GM12878 (cell line): ENCODE results near the gene ANKRD34A. TPM values are rescaled to one million over a fixed set of nuclear protein-coding genes. Genes with fewer than 3 reads are reported as not detected.

Experiments used
- ATAC-seq: fragments of 200-7000 bp; cut with Tn5 transposase; 3 replicates; pipeline ENCODE4 v1.9.1; 2020; ENCODE audit warnings: mild to moderate bottlenecking, moderate library complexity
- BruUV-seq: library from RNA; stranded (reverse); fragments of 400-500 nt; replicated peaks from 2 replicates; lab custom pipeline; 2021; lab: Mats Ljungman, UMichigan
- CTCF ChIA-PET: fragments of 300-600 bp; sonication (Branson Sonifier 250); formaldehyde crosslinking; extraction: SDS; loops from one replicate; lab custom pipeline; 2021; ENCODE audit warnings: inconsistent platforms; lab: Yijun Ruan, JAX
- POLR2A ChIA-PET: fragments of 350-600 bp; formaldehyde crosslinking; extraction: SDS; loops from one replicate; lab custom pipeline; 2021; ENCODE audit warnings: inconsistent platforms; lab: Charles Lee
- RAD21 ChIA-PET: fragments of 300-600 bp; sonication (Branson Sonifier 250); formaldehyde crosslinking; loops from one replicate; lab custom pipeline; 2023; ENCODE audit warnings: antibody characterized with exemption; ENCODE audit not compliant: unreplicated experiment; lab: Charles Lee
- SMC1A ChIA-PET: fragments of 300-600 bp; sonication (Branson Sonifier 250); formaldehyde crosslinking; loops from one replicate; lab custom pipeline; 2023; ENCODE audit not compliant: unreplicated experiment, uncharacterized antibody; lab: Charles Lee
- DNase-seq: peaks from one replicate; pipeline ENCODE4 v3.0.0-alpha.2; 2011; ENCODE audit warnings: low read depth, low spot score
- FAIRE-seq: peaks from 3 replicates; lab custom pipeline; 2011; peaks lifted over from hg19 to GRCh38; lab: Jason Lieb, UNC
- H2AFZ ChIP-seq: 2 replicates; pipeline ENCODE4 v1.6.0; 2011; ENCODE audit warnings: low read depth, low read length, control low read depth; ENCODE audit not compliant: control insufficient read depth
- H3K27ac ChIP-seq: 2 replicates; pipeline ENCODE4 v1.5.1; 2011; ENCODE audit warnings: control low read depth; ENCODE audit not compliant: control insufficient read depth, insufficient read depth
- H3K27me3 ChIP-seq, 2 experiments: replicated peaks in 1 of 2; 2 replicates each; pipeline versions ENCODE4 v1.6.0 to v1.6.1; 2011; ENCODE audit warnings: low read length in 1 of 2; ENCODE audit not compliant: control insufficient read depth in 2 of 2, insufficient read depth in 2 of 2
- H3K36me3 ChIP-seq, 2 experiments: 2 replicates each; pipeline ENCODE4 v1.5.1; 2011; ENCODE audit warnings: low read length in 1 of 2; ENCODE audit not compliant: control insufficient read depth in 2 of 2, insufficient read depth in 2 of 2
- H3K4me1 ChIP-seq: 2 replicates; pipeline ENCODE4 v1.6.1; 2011; ENCODE audit warnings: mild to moderate bottlenecking, low read length, moderate library complexity, mixed read lengths; ENCODE audit not compliant: control insufficient read depth, insufficient read depth
- H3K4me2 ChIP-seq: 2 replicates; pipeline ENCODE4 v1.6.0; 2011; ENCODE audit warnings: control low read depth; ENCODE audit not compliant: control insufficient read depth, insufficient read depth
- H3K4me3 ChIP-seq: fragments of 200-600 bp; sonication (generic); 2 replicates; pipeline ENCODE4 v1.5.1; 2016
- H3K79me2 ChIP-seq: 2 replicates; pipeline ENCODE4 v1.6.0; 2011; ENCODE audit warnings: low read length; ENCODE audit not compliant: control insufficient read depth, insufficient read depth
- H3K9ac ChIP-seq: 2 replicates; pipeline ENCODE4 v1.8.0; 2011; ENCODE audit warnings: low read length, control low read depth, mixed read lengths; ENCODE audit not compliant: control insufficient read depth, insufficient read depth
- H3K9me3 ChIP-seq: replicated peaks from 3 replicates; pipeline ENCODE4 v1.5.1; 2011; ENCODE audit warnings: mild to moderate bottlenecking, low read length; ENCODE audit not compliant: control insufficient read depth, insufficient read depth
- H4K20me1 ChIP-seq: 2 replicates; pipeline ENCODE4 v1.6.0; 2011; ENCODE audit not compliant: control insufficient read depth, insufficient read depth
- NR2C1 ChIP-seq: fragments of 450-650 bp; IDR thresholded peaks from 2 replicates; pipeline ENCODE4 v1.6.1; 2017; ENCODE audit warnings: antibody characterized with exemption, mild to moderate bottlenecking, moderate library complexity
- WGBS: methylation state at CpG from one replicate; pipeline ENCODE4 v1.1.6; 2016; ENCODE audit warnings: low lambda C conversion rate; ENCODE audit not compliant: insufficient replicate concordance, insufficient coverage; ENCODE audit errors: missing lambda C conversion rate; 5-methylcytosine and 5-hydroxymethylcytosine counted together
- in situ Hi-C: fragments of 300-500 bp; cut with MboI; formaldehyde crosslinking; loops from 9 replicates; pipeline ENCODE4 v1.14.3; 2018; ENCODE audit warnings: mixed read lengths
- intact Hi-C: fragments of 100-400 bp; cut with micrococcal nuclease; formaldehyde crosslinking; loops from one replicate; pipeline ENCODE4 v1.14.2; 2022; ENCODE audit not compliant: unreplicated experiment
- polyA plus RNA-seq, 11 experiments: library from polyadenylated mRNA; depleted of rRNA in 4 of 11; unstranded in 6 of 11; stranded (reverse) in 5 of 11; fragments of >200 nt; fragmentation: Nextera tagmentation in 4 of 11; fragmentation: Illumina TruSeq in 1 of 11; extraction: Ambion mirVana in 4 of 11; extraction: Trizol in 1 of 11; gene quantifications; 1 replicate in 1 of 11; 2 replicates in 10 of 11; pipeline versions ENCODE4 v1.2.1 to v1.2.3, GENCODE V29; 2011 to 2016; ENCODE audit warnings: inconsistent platforms in 2 of 11, missing spikeins in 2 of 11, low read depth in 1 of 11
- total RNA-seq, 4 experiments: library from RNA; depleted of rRNA in 3 of 4; stranded (reverse); fragments of >200 nt in 3 of 4; fragmentation: Illumina TruSeq in 1 of 4; extraction: Trizol in 1 of 4; gene quantifications; 2 replicates each; pipeline versions ENCODE4 v1.2.1 to v1.2.3, GENCODE V29; 2013 to 2021
- TF ChIP-seq, protein P1 (sequence below): fragments of 450-650 bp; IDR thresholded peaks from 2 replicates; pipeline ENCODE4 v1.6.1; 2016; ENCODE audit warnings: mild to moderate bottlenecking

The ANKRD34A gene
- total and polyA plus RNA-seq, 10 of the 15 experiments (the other 5 are each of a cell fraction or from before 2014, with no cell fraction given): 0.40 to 3.5 (median 1.6) TPM

GRCh38 chr1:145997718-145998023 lies 33.3 kb upstream of the ANKRD34A start:
- ChIA-PET SMC1A (interaction anchor here (0.6 to 12.5 kb wide), 5 partner anchors 9 to 118 kb away, joined by 3 to 244 read pairs (median 4); partner anchors contain the start of gene POLR3GL), RAD21 (interaction anchor here (1.1 to 7.4 kb wide), 6 partner anchors 9 to 39 kb away, joined by 3 to 100 read pairs (median 5); partner anchors contain the start of genes ANKRD34A and POLR3GL), CTCF (interaction anchor here (0.7 to 12.2 kb wide), 7 partner anchors 9 to 152 kb away, joined by 3 to 196 read pairs (median 4); partner anchors contain the start of genes ANKRD34A, NUDT17, POLR3GL and RBM8A), POLR2A (interaction anchor here (0.8 to 4.1 kb wide), 8 partner anchors 8 to 79 kb away, joined by 3 to 82 read pairs (median 6); partner anchors contain the start of genes ANKRD34A, LIX1L, PEX11B and POLR3GL)
- WGBS: 0% methylated on average over 3 of the region's 3 CpGs
- no peak for FAIRE-seq
- Histone ChIP-seq H3K79me2 (peaks cover 15% of the 10 kb centered on the region), H3K27me3 (no peaks in the 10 kb centered on the region), H3K9me3 (no peaks in the 10 kb centered on the region), H4K20me1 (no peaks in the 10 kb centered on the region), H3K4me2 (peak overlapping the region; percentile 86), H3K27ac (peak overlapping the region; percentile 82; the same call in 1 of the 2 replicates), H3K9ac (no peak overlapping the region), H3K4me3 (peak overlapping the region; percentile 81; the same call in 1 of the 2 replicates), H3K36me3 (peaks cover 0 to 3% of the 10 kb centered on the region in 2 experiments; a peak in 2 of 4 replicates), H2AFZ (no peak overlapping the region), H3K4me1 (peaks cover 8% of the 10 kb centered on the region)
- intact Hi-C loops (no loop called here), in situ Hi-C loops (no loop called here)
- no peak for ATAC-seq
- no TSS peak for BruUV-seq
- TF ChIP-seq NR2C1: no peak
- TF ChIP-seq, protein P1, sequence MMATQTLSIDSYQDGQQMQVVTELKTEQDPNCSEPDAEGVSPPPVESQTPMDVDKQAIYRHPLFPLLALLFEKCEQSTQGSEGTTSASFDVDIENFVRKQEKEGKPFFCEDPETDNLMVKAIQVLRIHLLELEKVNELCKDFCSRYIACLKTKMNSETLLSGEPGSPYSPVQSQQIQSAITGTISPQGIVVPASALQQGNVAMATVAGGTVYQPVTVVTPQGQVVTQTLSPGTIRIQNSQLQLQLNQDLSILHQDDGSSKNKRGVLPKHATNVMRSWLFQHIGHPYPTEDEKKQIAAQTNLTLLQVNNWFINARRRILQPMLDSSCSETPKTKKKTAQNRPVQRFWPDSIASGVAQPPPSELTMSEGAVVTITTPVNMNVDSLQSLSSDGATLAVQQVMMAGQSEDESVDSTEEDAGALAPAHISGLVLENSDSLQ: 0 out of 2 replicates have a peak, but pooled peaks have one; percentile 4
- DNase-seq: no peak
